Measurements from ENCODE around the gene PTPA.

- TF ChIP-seq POLR2A (IDR thresholded peaks at IDR 0.05; ENCODE audit: low read depth, low read length) (no peak), POLR2AphosphoS5 (IDR thresholded peaks at IDR 0.05; ENCODE audit: low read depth, low read length) (no peak)
Measured at GRCh38 chr9:129172816-129173215, 61.6 kb downstream of the PTPA start.
